Neural progenitor cell (in vitro differentiated cells): Measurements from ENCODE around the gene METTL6. TPM values are rescaled to one million over a fixed set of nuclear protein-coding genes. Genes with fewer than 3 reads are reported as not detected.

ENCODE experiments used
- DNase-seq: peaks from one replicate; pipeline ENCODE4 v3.0.0-alpha.2; 2016; ENCODE audit warnings: low spot score
- H2AFZ ChIP-seq: fragments of 200-600 bp; sonication (generic); replicated peaks from 2 replicates; pipeline ENCODE4 v1.6.1; 2016; ENCODE audit warnings: antibody characterized with exemption
- H3F3A ChIP-seq: fragments of 200-600 bp; sonication (generic); 2 replicates; pipeline ENCODE4 v1.6.1; 2016; ENCODE audit warnings: antibody characterized with exemption, low read depth
- H3K27ac ChIP-seq: fragments of 200-600 bp; sonication (generic); 2 replicates; pipeline ENCODE4 v1.5.1; 2016; ENCODE audit warnings: mild to moderate bottlenecking
- H3K27me3 ChIP-seq: fragments of 200-600 bp; sonication (generic); 2 replicates; pipeline ENCODE4 v1.6.1; 2016; ENCODE audit warnings: mild to moderate bottlenecking, moderate library complexity
- H3K36me3 ChIP-seq: fragments of 200-600 bp; sonication (generic); 2 replicates; pipeline ENCODE4 v1.5.1; 2016
- H3K4me1 ChIP-seq: fragments of 200-600 bp; sonication (generic); 2 replicates; pipeline ENCODE4 v1.6.1; 2016; ENCODE audit warnings: mixed run types
- H3K4me2 ChIP-seq: fragments of 200-600 bp; sonication (generic); 2 replicates; pipeline ENCODE4 v1.6.1; 2016
- H3K4me3 ChIP-seq: fragments of 200-600 bp; sonication (generic); 2 replicates; pipeline ENCODE4 v1.5.1; 2016
- H3K79me2 ChIP-seq: fragments of 200-600 bp; sonication (generic); 2 replicates; pipeline ENCODE4 v1.6.1; 2016; ENCODE audit warnings: low read depth
- H3K9ac ChIP-seq: fragments of 200-600 bp; sonication (generic); 2 replicates; pipeline ENCODE4 v1.6.1; 2016
- H3K9me3 ChIP-seq: fragments of 200-600 bp; sonication (generic); 2 replicates; pipeline ENCODE4 v1.5.1; 2016; ENCODE audit warnings: low read depth
- H4K20me1 ChIP-seq: fragments of 200-600 bp; sonication (generic); 2 replicates; pipeline ENCODE4 v1.6.1; 2016; ENCODE audit warnings: low read depth
- H3K27ac Mint-ChIP-seq: 3 replicates; pipeline ENCODE4 v1.8.0; 2021; ENCODE audit warnings: mixed read lengths
- H3K27me3 Mint-ChIP-seq: 2 replicates; pipeline ENCODE4 v1.8.0; 2022; ENCODE audit warnings: low read depth, mild to moderate bottlenecking, inconsistent platforms, moderate library complexity, mixed read lengths; ENCODE audit not compliant: insufficient read depth
- H3K36me3 Mint-ChIP-seq: 3 replicates; pipeline ENCODE4 v1.8.0; 2021; ENCODE audit warnings: mixed read lengths
- H3K4me1 Mint-ChIP-seq: 3 replicates; pipeline ENCODE4 v1.8.0; 2021; ENCODE audit warnings: mixed read lengths
- H3K4me3 Mint-ChIP-seq: 3 replicates; pipeline ENCODE4 v1.8.0; 2021; ENCODE audit warnings: mild to moderate bottlenecking, moderate library complexity, mixed read lengths
- H3K9me3 Mint-ChIP-seq: 3 replicates; pipeline ENCODE4 v1.8.0; 2020; ENCODE audit warnings: mixed read lengths
- CTCF ChIP-seq: fragments of 200-600 bp; sonication (generic); IDR thresholded peaks from 2 replicates; pipeline ENCODE4 v1.5.1; 2017; ENCODE audit warnings: antibody characterized with exemption, mild to moderate bottlenecking
- EZH2 ChIP-seq: fragments of 200-600 bp; sonication (generic); IDR thresholded peaks from 2 replicates; pipeline ENCODE4 v1.6.1; 2017; ENCODE audit warnings: antibody characterized with exemption, mild to moderate bottlenecking, moderate library complexity
- EZH2phosphoT487 ChIP-seq: fragments of 200-600 bp; sonication (generic); IDR thresholded peaks from 2 replicates; pipeline ENCODE4 v1.6.1; 2017; ENCODE audit warnings: antibody characterized with exemption
- total RNA-seq: library from RNA; depleted of rRNA; stranded (reverse); fragments of >200 nt; gene quantifications from 2 replicates; pipeline ENCODE4 v1.2.3, GENCODE V29; 2015; ENCODE audit warnings: low replicate concordance

METTL6 gene
- total RNA-seq, 1 donor from 2014 or later = 34.9 TPM

GRCh38 chr3:15384510-15385237 lies 42.7 kb downstream of the METTL6 start:
- H3K4me2 ChIP-seq = no peak overlapping the region
- no peak overlapping the region for H3K9ac ChIP-seq
- Mint-ChIP-seq H3K9me3 (peaks cover 6% of the 10 kb centered on the region), H3K4me3 (no peak overlapping the region), H3K4me1 (no peaks in the 10 kb centered on the region), H3K27ac (no peak overlapping the region), H3K36me3 (no peaks in the 10 kb centered on the region), H3K27me3 (peaks cover 3% of the 10 kb centered on the region)
- H4K20me1 ChIP-seq = no peaks in the 10 kb centered on the region
- DNase-seq = no peak
- no peaks in the 10 kb centered on the region for H3K4me1 ChIP-seq
- H3F3A ChIP-seq = no peaks in the 10 kb centered on the region
- no peak for TF ChIP-seq EZH2phosphoT487
- no peak for TF ChIP-seq EZH2
- no peak for TF ChIP-seq CTCF
- no peaks in the 10 kb centered on the region for H3K27me3 ChIP-seq
- H3K4me3 ChIP-seq = no peak overlapping the region
- no peak overlapping the region for H3K27ac ChIP-seq
- no peaks in the 10 kb centered on the region for H3K79me2 ChIP-seq
- H3K9me3 ChIP-seq = no peaks in the 10 kb centered on the region
- no peak overlapping the region for H2AFZ ChIP-seq
- no peaks in the 10 kb centered on the region for H3K36me3 ChIP-seq

GRCh38 chr3:15382405-15382923 lies 44.9 kb downstream of the METTL6 start:
- H3K9me3 ChIP-seq = no peaks in the 10 kb centered on the region
- no peaks in the 10 kb centered on the region for H3F3A ChIP-seq
- no peak overlapping the region for H3K4me3 Mint-ChIP-seq
- peaks cover 6% of the 10 kb centered on the region for H3K27me3 Mint-ChIP-seq
- H4K20me1 ChIP-seq = no peaks in the 10 kb centered on the region
- no peak for TF ChIP-seq EZH2
- no peak for TF ChIP-seq CTCF
- TF ChIP-seq EZH2phosphoT487 = no peak
- no peak overlapping the region for H3K27ac ChIP-seq
- H3K9ac ChIP-seq = no peak overlapping the region
- H3K4me1 ChIP-seq = no peaks in the 10 kb centered on the region
- H3K27ac Mint-ChIP-seq = no peak overlapping the region
- no peak overlapping the region for H2AFZ ChIP-seq
- peaks cover 6% of the 10 kb centered on the region for H3K9me3 Mint-ChIP-seq
- no peaks in the 10 kb centered on the region for H3K27me3 ChIP-seq
- no peaks in the 10 kb centered on the region for H3K36me3 ChIP-seq
- H3K36me3 Mint-ChIP-seq = no peaks in the 10 kb centered on the region
- no peaks in the 10 kb centered on the region for H3K79me2 ChIP-seq
- H3K4me3 ChIP-seq = no peak overlapping the region
- H3K4me1 Mint-ChIP-seq = no peaks in the 10 kb centered on the region
- no peak overlapping the region for H3K4me2 ChIP-seq
- no peak for DNase-seq

GRCh38 chr3:15380980-15381890 lies 46.1 kb downstream of the METTL6 start:
- Mint-ChIP-seq H3K36me3 (no peaks in the 10 kb centered on the region), H3K27me3 (peaks cover 4% of the 10 kb centered on the region), H3K27ac (no peak overlapping the region), H3K4me1 (no peaks in the 10 kb centered on the region), H3K9me3 (peaks cover 6% of the 10 kb centered on the region), H3K4me3 (no peak overlapping the region)
- Histone ChIP-seq H3K27me3 (no peaks in the 10 kb centered on the region), H3K27ac (no peak overlapping the region), H3K79me2 (no peaks in the 10 kb centered on the region), H3K4me1 (no peaks in the 10 kb centered on the region), H3K9me3 (no peaks in the 10 kb centered on the region), H3K9ac (no peak overlapping the region), H4K20me1 (no peaks in the 10 kb centered on the region), H2AFZ (no peak overlapping the region), H3K36me3 (no peaks in the 10 kb centered on the region), H3F3A (no peaks in the 10 kb centered on the region), H3K4me3 (no peak overlapping the region), H3K4me2 (no peak overlapping the region)
- DNase-seq = no peak
- TF ChIP-seq EZH2 = no peak
- no peak for TF ChIP-seq EZH2phosphoT487
- no peak for TF ChIP-seq CTCF
